Upper lobe of left lung (tissue), 6 donors: Measurements from ENCODE around the gene VWA8. TPM values are rescaled to one million over a fixed set of nuclear protein-coding genes. Genes with fewer than 3 reads are reported as not detected.
A peak's percentile ranks its signal among the peaks of the same experiment; 100 is the strongest.

Experiments
- ATAC-seq, 2 donors: fragments of 200-7000 bp; cut with Tn5 transposase; one replicate each; pipeline ENCODE4 v1.9.1; 2022; ENCODE audit warnings: mild to moderate bottlenecking in 2 of 2, moderate library complexity in 2 of 2; ENCODE audit not compliant: low FRiP score in 2 of 2
- DNase-seq, 2 donors: peaks; one replicate each; pipeline ENCODE4 v3.0.0-alpha.2; 2019 to 2020
- H3K27ac ChIP-seq, 4 donors: fragments of 200-600 bp; sonication (generic); one replicate each; pipeline ENCODE4 v1.5.1; 2016 to 2019
- H3K27me3 ChIP-seq, 4 donors: fragments of 200-600 bp; sonication (generic); one replicate each; pipeline ENCODE4 v1.5.1; 2017 to 2019
- H3K36me3 ChIP-seq, 4 donors: fragments of 200-600 bp; sonication (generic); one replicate each; pipeline ENCODE4 v1.5.1; 2016 to 2019
- H3K4me1 ChIP-seq, 4 donors: fragments of 200-600 bp; sonication (generic); one replicate each; pipeline ENCODE4 v1.5.1; 2018 to 2019
- H3K4me3 ChIP-seq, 4 donors: fragments of 200-600 bp; sonication (generic); one replicate each; pipeline ENCODE4 v1.5.1; 2017 to 2019; ENCODE audit warnings: mild to moderate bottlenecking in 2 of 4, moderate library complexity in 1 of 4
- H3K9me3 ChIP-seq, 4 donors: fragments of 200-600 bp; sonication (generic); one replicate each; pipeline ENCODE4 v1.5.1; 2018 to 2019
- EP300 ChIP-seq, 4 donors: sonication (generic); formaldehyde crosslinking; IDR thresholded peaks; one replicate each; pipeline ENCODE4 v1.5.1; 2017; ENCODE audit warnings: antibody characterized with exemption in 4 of 4, control low read depth in 2 of 4
- POLR2A ChIP-seq, 4 donors: fragments of 450-650 bp; IDR thresholded peaks; one replicate each; pipeline ENCODE4 v1.5.1; 2016 to 2017; ENCODE audit warnings: antibody characterized with exemption in 4 of 4, mild to moderate bottlenecking in 2 of 4
- POLR2AphosphoS5 ChIP-seq, 2 donors: sonication (generic); formaldehyde crosslinking; IDR thresholded peaks; one replicate each; pipeline ENCODE4 v1.5.1; 2017; ENCODE audit warnings: antibody characterized with exemption in 2 of 2
- WGBS, 2 donors: methylation state at CpG; one replicate each; pipeline ENCODE4 v1.1.5; 2017 to 2018; 5-methylcytosine and 5-hydroxymethylcytosine counted together
- total RNA-seq, 6 donors: library from RNA; depleted of rRNA in 4 of 6; stranded (reverse); fragments of >200 nt in 4 of 6; gene quantifications; one replicate each; pipeline versions ENCODE4 v1.1.0 to v1.2.1, GENCODE V29; 2016 to 2021
- TF ChIP-seq, protein P1 (sequence below), 6 experiments: fragments of 450-650 bp in 4 of 6; fragments of 200-600 bp in 2 of 6; sonication (generic) in 2 of 6; IDR thresholded peaks; one replicate each; pipeline ENCODE4 v1.5.1; 2016 to 2019; ENCODE audit warnings: antibody characterized with exemption in 6 of 6
- donor health status: DM: no; HTN: no; CAD: no; lungs with moderate emphysema.
- donor health status: DM: no; HTN: yes; CAD: no; lungs with severe emphysema.

VWA8 gene
- total RNA-seq, 6 donors from 2014 or later = 15.0 to 39.8 (median 16.9) TPM

DNA sequence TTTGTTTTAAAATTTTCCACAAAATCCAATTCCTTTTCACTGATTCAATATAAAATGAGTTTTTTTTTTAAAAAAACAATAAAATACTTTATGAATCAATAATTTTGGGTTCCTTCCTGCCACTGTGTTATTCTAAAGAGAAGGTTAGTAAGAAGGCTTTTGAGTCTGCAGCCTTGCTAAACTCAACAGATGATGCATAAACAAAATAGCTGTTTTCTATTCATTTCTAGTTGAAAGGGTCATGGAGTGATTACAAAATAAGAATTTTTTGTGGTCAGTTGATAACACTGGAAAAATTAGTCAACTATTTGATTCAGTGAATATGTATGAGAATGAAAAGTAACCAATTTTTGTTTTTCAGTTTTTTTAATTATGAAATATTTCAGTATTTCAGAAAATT is 169.9 kb downstream of the VWA8 start:
- ATAC-seq = no peak
- H3K27ac ChIP-seq = no peak overlapping the region
- no peak overlapping the region for H3K4me3 ChIP-seq
- no peaks in the 10 kb centered on the region for H3K36me3 ChIP-seq
- no peaks in the 10 kb centered on the region for H3K4me1 ChIP-seq
- no peak for DNase-seq
- TF ChIP-seq, protein P1, sequence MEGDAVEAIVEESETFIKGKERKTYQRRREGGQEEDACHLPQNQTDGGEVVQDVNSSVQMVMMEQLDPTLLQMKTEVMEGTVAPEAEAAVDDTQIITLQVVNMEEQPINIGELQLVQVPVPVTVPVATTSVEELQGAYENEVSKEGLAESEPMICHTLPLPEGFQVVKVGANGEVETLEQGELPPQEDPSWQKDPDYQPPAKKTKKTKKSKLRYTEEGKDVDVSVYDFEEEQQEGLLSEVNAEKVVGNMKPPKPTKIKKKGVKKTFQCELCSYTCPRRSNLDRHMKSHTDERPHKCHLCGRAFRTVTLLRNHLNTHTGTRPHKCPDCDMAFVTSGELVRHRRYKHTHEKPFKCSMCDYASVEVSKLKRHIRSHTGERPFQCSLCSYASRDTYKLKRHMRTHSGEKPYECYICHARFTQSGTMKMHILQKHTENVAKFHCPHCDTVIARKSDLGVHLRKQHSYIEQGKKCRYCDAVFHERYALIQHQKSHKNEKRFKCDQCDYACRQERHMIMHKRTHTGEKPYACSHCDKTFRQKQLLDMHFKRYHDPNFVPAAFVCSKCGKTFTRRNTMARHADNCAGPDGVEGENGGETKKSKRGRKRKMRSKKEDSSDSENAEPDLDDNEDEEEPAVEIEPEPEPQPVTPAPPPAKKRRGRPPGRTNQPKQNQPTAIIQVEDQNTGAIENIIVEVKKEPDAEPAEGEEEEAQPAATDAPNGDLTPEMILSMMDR (IDR thresholded peaks at IDR 0.05) = no peak
- TF ChIP-seq POLR2AphosphoS5 (IDR thresholded peaks at IDR 0.05) (no peak), EP300 (IDR thresholded peaks at IDR 0.05) (no peak), POLR2A (IDR thresholded peaks at IDR 0.05) (no peak)
- no peaks in the 10 kb centered on the region for H3K9me3 ChIP-seq
- H3K27me3 ChIP-seq = no peaks in the 10 kb centered on the region

DNA sequence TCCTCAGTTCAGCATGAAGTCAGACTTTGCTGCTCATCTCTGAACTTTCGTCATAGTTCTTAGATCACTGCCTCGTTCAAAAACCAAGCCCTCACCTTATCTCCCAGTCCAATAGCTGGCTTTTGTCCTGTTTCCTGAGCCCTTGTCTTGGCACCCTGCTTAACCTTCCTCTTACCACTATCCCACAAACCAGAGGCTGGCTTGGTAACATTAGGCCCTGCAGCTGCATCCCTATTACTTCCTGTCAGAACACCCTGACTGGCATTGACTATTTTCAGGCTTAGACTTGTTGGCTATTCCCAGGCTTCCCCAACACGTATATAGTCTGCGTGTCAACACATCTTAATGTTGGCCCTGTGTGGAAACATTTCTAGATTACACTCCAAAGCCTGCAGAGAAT is 172.4 kb downstream of the VWA8 start:
- TF ChIP-seq, protein P1 (IDR thresholded peaks at IDR 0.05) = no peak
- TF ChIP-seq POLR2AphosphoS5 (IDR thresholded peaks at IDR 0.05) (peak in 1 of 2 donors; percentile 48), POLR2A (IDR thresholded peaks at IDR 0.05) (no peak), EP300 (IDR thresholded peaks at IDR 0.05) (peak in 1 of 4 donors; percentile 3)
- Histone ChIP-seq H3K4me1 (peaks cover 0 to 9% (median 0%) of the 10 kb centered on the region in 4 donors), H3K27ac (no peak overlapping the region), H3K27me3 (no peaks in the 10 kb centered on the region), H3K36me3 (no peaks in the 10 kb centered on the region), H3K9me3 (no peaks in the 10 kb centered on the region), H3K4me3 (no peak overlapping the region)
- DNase-seq (no peak), ATAC-seq (peak; percentile 10 to 19)
- 43 to 51% methylated on average over 4 of the region's 4 CpGs for WGBS, 2 donors

DNA sequence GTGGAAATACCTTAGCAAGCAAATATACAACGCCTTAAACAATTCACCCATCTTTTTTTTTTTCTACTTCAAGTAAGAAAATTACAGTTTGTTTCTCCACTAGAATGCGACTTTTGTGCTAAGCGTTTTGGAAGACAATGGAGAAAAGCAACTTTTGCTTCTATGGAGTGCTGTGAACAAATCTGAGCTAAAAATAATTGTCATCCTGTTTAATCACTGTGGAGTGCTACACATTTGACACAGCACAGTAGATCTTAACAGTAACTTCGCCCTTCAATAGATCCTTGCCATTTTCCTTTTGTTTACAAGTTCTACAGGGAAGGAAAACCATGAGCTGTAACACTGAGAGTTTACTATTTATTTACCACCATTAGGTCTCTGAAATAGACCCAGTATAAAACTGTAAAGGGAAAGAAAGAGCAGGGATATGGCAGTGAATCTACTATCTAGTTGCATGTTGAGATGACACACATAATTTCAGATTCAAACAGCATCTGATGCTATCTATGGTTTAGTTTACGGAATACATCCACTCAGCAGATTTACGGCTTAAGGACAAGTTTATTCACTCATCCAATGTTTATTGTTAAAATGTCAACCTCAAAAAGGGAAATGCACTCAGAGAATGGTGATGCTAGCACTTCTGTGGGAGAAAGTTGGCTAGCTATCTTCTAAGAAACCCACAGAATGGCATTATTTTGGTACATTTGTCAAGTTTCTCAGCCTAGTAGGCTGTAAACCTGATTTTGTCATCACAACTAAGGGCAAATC is 175.3 kb downstream of the VWA8 start:
- ATAC-seq (no peak), DNase-seq (no peak)
- TF ChIP-seq POLR2A (IDR thresholded peaks at IDR 0.05) (no peak), POLR2AphosphoS5 (IDR thresholded peaks at IDR 0.05) (no peak), EP300 (IDR thresholded peaks at IDR 0.05) (no peak)
- TF ChIP-seq, protein P1 (IDR thresholded peaks at IDR 0.05) = no peak
- Histone ChIP-seq H3K27ac (no peak overlapping the region), H3K4me1 (peaks cover 0 to 9% (median 5%) of the 10 kb centered on the region in 4 donors), H3K36me3 (no peaks in the 10 kb centered on the region), H3K4me3 (no peak overlapping the region), H3K9me3 (no peaks in the 10 kb centered on the region), H3K27me3 (no peaks in the 10 kb centered on the region)
- WGBS, 2 donors = 60 to 74% methylated on average over 6 of the region's 6 CpGs

DNA sequence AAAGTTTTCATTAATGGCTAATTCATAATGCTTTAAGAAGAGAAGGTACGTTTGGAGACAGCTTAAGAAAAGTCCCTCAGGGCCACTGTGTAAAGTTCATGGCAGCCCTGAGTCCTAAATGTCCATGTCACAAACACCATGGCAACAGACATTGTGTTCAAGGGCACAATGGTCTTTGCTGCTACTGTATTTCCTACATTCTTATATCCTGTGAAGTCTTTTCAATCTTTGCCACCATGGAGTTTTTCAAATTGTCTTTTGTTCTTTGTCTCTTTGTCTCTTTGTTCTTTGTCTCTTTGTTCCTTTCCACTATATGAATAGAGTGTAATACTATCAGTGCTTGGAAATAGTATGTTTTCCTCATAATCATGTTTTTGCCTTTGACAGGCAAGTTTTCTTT is 178.8 kb downstream of the VWA8 start:
- Histone ChIP-seq H3K36me3 (no peaks in the 10 kb centered on the region), H3K4me3 (no peak overlapping the region), H3K27ac (no peak overlapping the region), H3K9me3 (no peaks in the 10 kb centered on the region), H3K4me1 (peaks cover 0 to 10% (median 8%) of the 10 kb centered on the region in 4 donors), H3K27me3 (no peaks in the 10 kb centered on the region)
- WGBS, 2 donors = 76% methylated on average over 1 of the region's 1 CpG
- no peak for DNase-seq
- no peak for ATAC-seq
- TF ChIP-seq, protein P1 (IDR thresholded peaks at IDR 0.05) = no peak
- TF ChIP-seq POLR2AphosphoS5 (IDR thresholded peaks at IDR 0.05) = no peak
- TF ChIP-seq EP300 (IDR thresholded peaks at IDR 0.05) = no peak
- TF ChIP-seq POLR2A (IDR thresholded peaks at IDR 0.05) = no peak
